Muscle layer of duodenum (tissue), 2 donors: ENCODE measurements around the gene ATP11B.

Experiments
- H3K27ac ChIP-seq: one replicate; pipeline ENCODE4 v1.7.0; 2013; ENCODE audit warnings: mild to moderate bottlenecking, low read length
- H3K27me3 ChIP-seq: one replicate; pipeline ENCODE4 v1.7.0; 2013; ENCODE audit warnings: low read depth, mild to moderate bottlenecking, control low read depth, low read length
- H3K36me3 ChIP-seq, 2 donors: one replicate each; pipeline ENCODE4 v1.7.0; 2013; ENCODE audit warnings: low read length in 2 of 2, control low read depth in 1 of 2, mild to moderate bottlenecking in 1 of 2; ENCODE audit not compliant: insufficient read depth in 2 of 2, control insufficient read depth in 1 of 2
- H3K4me1 ChIP-seq, 2 donors: one replicate each; pipeline ENCODE4 v1.7.0; 2013; ENCODE audit warnings: low read length in 2 of 2, mild to moderate bottlenecking in 2 of 2, control low read depth in 1 of 2, moderate library complexity in 1 of 2; ENCODE audit not compliant: insufficient read depth in 2 of 2, control insufficient read depth in 1 of 2
- H3K4me3 ChIP-seq, 2 donors: one replicate each; pipeline ENCODE4 v1.7.0; 2013; ENCODE audit warnings: low read length in 2 of 2, low read depth in 1 of 2, mild to moderate bottlenecking in 1 of 2
- H3K9me3 ChIP-seq, 2 donors: one replicate each; pipeline ENCODE4 v1.7.0; 2013; ENCODE audit warnings: low read length in 2 of 2, control low read depth in 1 of 2, mild to moderate bottlenecking in 1 of 2; ENCODE audit not compliant: control insufficient read depth in 1 of 2
- donor health status: healthy.

The ATP11B gene

GRCh38 chr3:182913889-182914288 lies 120.6 kb downstream of the ATP11B start:
- no peak overlapping the region for H3K27ac ChIP-seq

GRCh38 chr3:182914341-182914740 lies 121.0 kb downstream of the ATP11B start:
- Histone ChIP-seq H3K9me3 (no peaks in the 10 kb centered on the region), H3K27ac (no peak overlapping the region), H3K4me1 (peaks cover 0 to 2% of the 10 kb centered on the region in 2 donors), H3K4me3 (no peak overlapping the region), H3K36me3 (peaks cover 13 to 24% of the 10 kb centered on the region in 2 donors), H3K27me3 (no peaks in the 10 kb centered on the region)

More at GRCh38 chr3:182913889-182914288, 120.6 kb downstream of the ATP11B start:
- H3K4me3 ChIP-seq: no peak overlapping the region
- peaks cover 0 to 2% of the 10 kb centered on the region in 2 donors for H3K4me1 ChIP-seq
- H3K36me3 ChIP-seq: peaks cover 13 to 24% of the 10 kb centered on the region in 2 donors
- no peaks in the 10 kb centered on the region for H3K27me3 ChIP-seq
- H3K9me3 ChIP-seq: no peaks in the 10 kb centered on the region

- H3K27ac ChIP-seq: no peak overlapping the region
- H3K36me3 ChIP-seq: peaks cover 13 to 24% of the 10 kb centered on the region in 2 donors
- H3K4me1 ChIP-seq: peaks cover 0 to 2% of the 10 kb centered on the region in 2 donors
- H3K4me3 ChIP-seq: no peak overlapping the region
- no peaks in the 10 kb centered on the region for H3K27me3 ChIP-seq
- H3K9me3 ChIP-seq: no peaks in the 10 kb centered on the region
Observed at GRCh38 chr3:182917134-182917533, 123.8 kb downstream of the ATP11B start.

GRCh38 chr3:182919866-182920357 lies 126.6 kb downstream of the ATP11B start:
- Histone ChIP-seq H3K36me3 (peaks cover under 1 to 8% of the 10 kb centered on the region in 2 donors), H3K4me1 (no peaks in the 10 kb centered on the region), H3K4me3 (no peak overlapping the region), H3K27me3 (no peaks in the 10 kb centered on the region), H3K9me3 (no peaks in the 10 kb centered on the region), H3K27ac (no peak overlapping the region)

GRCh38 chr3:182920515-182921084 lies 127.3 kb downstream of the ATP11B start:
- Histone ChIP-seq H3K4me3 (no peak overlapping the region), H3K27ac (no peak overlapping the region), H3K36me3 (peaks cover 0 to 4% of the 10 kb centered on the region in 2 donors), H3K9me3 (no peaks in the 10 kb centered on the region), H3K27me3 (no peaks in the 10 kb centered on the region), H3K4me1 (no peaks in the 10 kb centered on the region)

- no peak overlapping the region for H3K4me3 ChIP-seq
- no peaks in the 10 kb centered on the region for H3K4me1 ChIP-seq
- H3K36me3 ChIP-seq: no peaks in the 10 kb centered on the region
- H3K27ac ChIP-seq: no peak overlapping the region
- no peaks in the 10 kb centered on the region for H3K27me3 ChIP-seq
- no peaks in the 10 kb centered on the region for H3K9me3 ChIP-seq
Observed at GRCh38 chr3:182921665-182922355, 128.5 kb downstream of the ATP11B start.

GRCh38 chr3:182925330-182925943 lies 132.1 kb downstream of the ATP11B start:
- Histone ChIP-seq H3K9me3 (no peaks in the 10 kb centered on the region), H3K36me3 (no peaks in the 10 kb centered on the region), H3K27me3 (no peaks in the 10 kb centered on the region), H3K4me3 (no peak overlapping the region), H3K27ac (no peak overlapping the region), H3K4me1 (no peaks in the 10 kb centered on the region)

DNA sequence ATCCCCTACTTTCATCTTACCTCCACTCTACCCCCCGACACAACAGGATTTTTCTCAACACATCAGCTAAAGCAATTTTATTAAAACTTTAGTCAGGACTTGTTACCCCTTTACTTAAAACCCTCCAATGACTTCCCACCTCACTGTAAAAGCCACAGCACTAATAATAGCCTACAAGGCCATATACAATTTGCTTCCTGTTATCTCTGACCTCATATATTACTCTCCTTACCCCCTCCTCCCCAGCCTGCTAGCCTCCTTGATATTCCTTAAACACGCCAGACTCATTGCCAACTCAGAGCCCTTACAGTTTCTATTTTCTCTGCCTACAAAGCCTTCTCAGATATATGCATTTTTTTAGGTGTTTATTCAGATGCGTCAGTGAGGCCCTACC lies 132.6 kb downstream of the ATP11B start:
- no peaks in the 10 kb centered on the region for H3K27me3 ChIP-seq
- no peaks in the 10 kb centered on the region for H3K9me3 ChIP-seq
- H3K4me1 ChIP-seq: no peaks in the 10 kb centered on the region
- H3K36me3 ChIP-seq: no peaks in the 10 kb centered on the region
- no peak overlapping the region for H3K4me3 ChIP-seq
- no peak overlapping the region for H3K27ac ChIP-seq

- Histone ChIP-seq H3K4me3 (no peak overlapping the region), H3K4me1 (no peaks in the 10 kb centered on the region), H3K36me3 (peaks cover 5 to 7% of the 10 kb centered on the region in 2 donors), H3K27ac (no peak overlapping the region), H3K27me3 (no peaks in the 10 kb centered on the region), H3K9me3 (peaks cover 4 to 5% of the 10 kb centered on the region in 2 donors)
Observed at GRCh38 chr3:182935803-182936202, 142.5 kb downstream of the ATP11B start.

- Histone ChIP-seq H3K4me3 (no peak overlapping the region), H3K4me1 (no peaks in the 10 kb centered on the region), H3K27ac (no peak overlapping the region), H3K36me3 (peaks cover 5 to 7% of the 10 kb centered on the region in 2 donors), H3K27me3 (no peaks in the 10 kb centered on the region), H3K9me3 (peaks cover 4 to 5% of the 10 kb centered on the region in 2 donors)
Observed at GRCh38 chr3:182936239-182936917, 143.1 kb downstream of the ATP11B start.

DNA sequence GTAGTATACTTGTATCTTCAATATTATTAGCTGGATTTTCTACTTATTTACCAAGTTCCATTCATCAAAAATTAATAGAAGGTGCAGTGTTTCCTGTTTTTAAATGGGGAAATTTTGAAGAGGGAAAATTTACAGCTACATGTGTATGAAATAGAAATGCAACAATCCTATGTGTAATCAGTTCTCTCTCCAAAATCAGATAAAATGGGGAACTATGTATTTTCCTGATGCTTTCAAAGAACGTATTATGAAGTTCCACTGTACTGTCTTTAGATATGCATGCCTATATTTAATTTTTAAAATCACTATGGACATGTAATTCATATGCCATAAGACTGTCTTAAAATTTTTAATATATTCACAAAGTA lies 143.6 kb downstream of the ATP11B start:
- H3K4me1 ChIP-seq: no peaks in the 10 kb centered on the region
- H3K36me3 ChIP-seq: peaks cover 5 to 7% of the 10 kb centered on the region in 2 donors
- H3K27ac ChIP-seq: no peak overlapping the region
- no peaks in the 10 kb centered on the region for H3K27me3 ChIP-seq
- no peak overlapping the region for H3K4me3 ChIP-seq
- H3K9me3 ChIP-seq: peaks cover 0 to 5% of the 10 kb centered on the region in 2 donors
